Trophoblast cell (in vitro differentiated cells and primary cell): Measurements from ENCODE around the gene LRRC45.

Experiments used
- DNase-seq, 2 donors: peaks; one replicate each; pipeline ENCODE4 v3.0.0-alpha.2; 2016
- H2AFZ ChIP-seq: 2 replicates; pipeline ENCODE4 v1.6.1; 2013; ENCODE audit warnings: low read length, moderate library complexity, mild to moderate bottlenecking; ENCODE audit not compliant: insufficient read depth, poor library complexity
- H2AK5ac ChIP-seq: 2 replicates; pipeline ENCODE4 v1.6.1; 2013; ENCODE audit warnings: mild to moderate bottlenecking, low read length
- H2BK120ac ChIP-seq: 2 replicates; pipeline ENCODE4 v1.6.1; 2013; ENCODE audit warnings: low read length, mild to moderate bottlenecking, moderate library complexity; ENCODE audit not compliant: insufficient read depth, poor library complexity
- H2BK12ac ChIP-seq: 2 replicates; pipeline ENCODE4 v1.6.1; 2013; ENCODE audit warnings: mild to moderate bottlenecking, low read length, moderate library complexity
- H2BK5ac ChIP-seq: 2 replicates; pipeline ENCODE4 v1.6.1; 2013; ENCODE audit warnings: low read length, low read depth, moderate library complexity, mild to moderate bottlenecking; ENCODE audit not compliant: poor library complexity
- H3K14ac ChIP-seq: 2 replicates; pipeline ENCODE4 v1.6.1; 2013; ENCODE audit warnings: mild to moderate bottlenecking, low read length
- H3K18ac ChIP-seq: 2 replicates; pipeline ENCODE4 v1.6.1; 2013; ENCODE audit warnings: mild to moderate bottlenecking, low read length
- H3K23ac ChIP-seq: 2 replicates; pipeline ENCODE4 v1.6.1; 2013; ENCODE audit warnings: low read length
- H3K27ac ChIP-seq: 2 replicates; pipeline ENCODE4 v1.5.1; 2013; ENCODE audit warnings: low read depth, mild to moderate bottlenecking, inconsistent platforms, low read length, moderate library complexity
- H3K27me3 ChIP-seq: 2 replicates; pipeline ENCODE4 v1.6.1; 2013; ENCODE audit warnings: inconsistent platforms, mild to moderate bottlenecking, low read length, moderate library complexity; ENCODE audit not compliant: insufficient read depth
- H3K36me3 ChIP-seq, 2 experiments: 1 replicate in 1 of 2; 2 replicates in 1 of 2; pipeline ENCODE4 v1.6.1; 2013; ENCODE audit warnings: low read length in 2 of 2, mild to moderate bottlenecking in 2 of 2, moderate library complexity in 1 of 2; ENCODE audit not compliant: insufficient read depth in 2 of 2, control insufficient read depth in 1 of 2
- H3K4ac ChIP-seq: 2 replicates; pipeline ENCODE4 v1.6.1; 2013; ENCODE audit warnings: low read depth, mild to moderate bottlenecking, low read length, moderate library complexity
- H3K4me1 ChIP-seq, 2 experiments: 1 replicate in 1 of 2; 2 replicates in 1 of 2; pipeline ENCODE4 v1.6.1; 2013; ENCODE audit warnings: low read length in 2 of 2, mild to moderate bottlenecking in 2 of 2, moderate library complexity in 1 of 2; ENCODE audit not compliant: insufficient read depth in 2 of 2, control insufficient read depth in 1 of 2
- H3K4me2 ChIP-seq: 2 replicates; pipeline ENCODE4 v1.6.1; 2013; ENCODE audit warnings: inconsistent platforms, mild to moderate bottlenecking, low read length, moderate library complexity
- H3K4me3 ChIP-seq: 2 replicates; pipeline ENCODE4 v1.5.1; 2013; ENCODE audit warnings: mild to moderate bottlenecking, low read depth, low read length, inconsistent platforms
- H3K79me1 ChIP-seq: one replicate; pipeline ENCODE4 v1.6.1; 2013; ENCODE audit warnings: low read length
- H3K79me2 ChIP-seq: 2 replicates; pipeline ENCODE4 v1.6.1; 2013; ENCODE audit warnings: low read length, mild to moderate bottlenecking; ENCODE audit not compliant: control insufficient read depth, insufficient read depth, poor library complexity
- H3K9ac ChIP-seq: 2 replicates; pipeline ENCODE4 v1.6.1; 2013; ENCODE audit warnings: mild to moderate bottlenecking, low read length
- H3K9me3 ChIP-seq: 2 replicates; pipeline ENCODE4 v1.6.1; 2013; ENCODE audit warnings: low read depth, mild to moderate bottlenecking, control low read depth, inconsistent platforms, low read length; ENCODE audit not compliant: insufficient read depth
- H4K12ac ChIP-seq: 2 replicates; pipeline ENCODE4 v1.6.1; 2013; ENCODE audit warnings: low read depth, mild to moderate bottlenecking, low read length, moderate library complexity
- H4K8ac ChIP-seq: 2 replicates; pipeline ENCODE4 v1.6.1; 2013; ENCODE audit warnings: low read depth, mild to moderate bottlenecking, low read length, moderate library complexity
- H4K91ac ChIP-seq: one replicate; pipeline ENCODE4 v1.6.1; 2013; ENCODE audit warnings: low read depth, mild to moderate bottlenecking, low read length, moderate library complexity
- WGBS: extraction: QIAGEN DNeasy Blood & Tissue Kit; methylation state at CpG from one replicate; pipeline ENCODE4 v1.1.7; 2013; ENCODE audit warnings: missing lambda C conversion rate; ENCODE audit not compliant: insufficient read length, insufficient coverage; ENCODE audit errors: extremely low coverage; 5-methylcytosine and 5-hydroxymethylcytosine counted together

The LRRC45 gene

DNA sequence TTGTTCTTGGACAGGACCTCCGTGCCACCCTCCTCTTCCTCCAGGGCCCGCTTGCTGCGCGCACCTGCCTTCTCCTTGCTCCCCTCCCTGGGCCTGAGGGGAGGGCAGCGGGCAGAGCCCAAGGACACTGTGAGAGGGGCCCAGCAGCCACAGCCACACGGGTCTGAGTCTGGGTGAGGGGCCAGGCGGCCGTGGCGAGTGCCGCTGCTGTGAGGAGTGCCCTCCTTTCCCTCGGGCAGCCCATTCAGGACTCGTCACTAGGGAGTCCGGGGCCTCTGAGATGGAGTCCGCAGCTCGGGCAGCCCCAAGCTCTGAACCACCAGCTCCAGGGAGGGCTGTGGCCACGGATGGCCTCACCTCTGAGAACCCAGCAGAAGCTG lies 36.9 kb downstream of the LRRC45 start:
- H3K4me3 ChIP-seq = no peak overlapping the region
- H2BK5ac ChIP-seq = no peak overlapping the region
- H2AK5ac ChIP-seq = no peak overlapping the region
- H3K79me2 ChIP-seq = peaks cover under 1% of the 10 kb centered on the region
- H2BK12ac ChIP-seq = no peak overlapping the region
- H2AFZ ChIP-seq = no peak overlapping the region
- H3K36me3 ChIP-seq = peaks cover 83 to 88% of the 10 kb centered on the region in 2 experiments
- no peak overlapping the region for H3K4me2 ChIP-seq
- no peak for DNase-seq
- no peak overlapping the region for H3K27ac ChIP-seq
- H3K4me1 ChIP-seq = peaks cover 6% of the 10 kb centered on the region in 2 experiments
- H4K8ac ChIP-seq = no peak overlapping the region
- H3K18ac ChIP-seq = no peak overlapping the region
- no peak overlapping the region for H3K14ac ChIP-seq
- no peak overlapping the region for H3K4ac ChIP-seq
- H3K79me1 ChIP-seq = no peaks in the 10 kb centered on the region
- no CpG with 5 or more reads among the region's 16 CpGs for WGBS
- H4K12ac ChIP-seq = no peak overlapping the region
- no peak overlapping the region for H3K23ac ChIP-seq
- H3K9ac ChIP-seq = no peak overlapping the region
- no peaks in the 10 kb centered on the region for H3K27me3 ChIP-seq
- H2BK120ac ChIP-seq = no peak overlapping the region
- H4K91ac ChIP-seq = no peak overlapping the region
- peaks cover 2% of the 10 kb centered on the region for H3K9me3 ChIP-seq

DNA sequence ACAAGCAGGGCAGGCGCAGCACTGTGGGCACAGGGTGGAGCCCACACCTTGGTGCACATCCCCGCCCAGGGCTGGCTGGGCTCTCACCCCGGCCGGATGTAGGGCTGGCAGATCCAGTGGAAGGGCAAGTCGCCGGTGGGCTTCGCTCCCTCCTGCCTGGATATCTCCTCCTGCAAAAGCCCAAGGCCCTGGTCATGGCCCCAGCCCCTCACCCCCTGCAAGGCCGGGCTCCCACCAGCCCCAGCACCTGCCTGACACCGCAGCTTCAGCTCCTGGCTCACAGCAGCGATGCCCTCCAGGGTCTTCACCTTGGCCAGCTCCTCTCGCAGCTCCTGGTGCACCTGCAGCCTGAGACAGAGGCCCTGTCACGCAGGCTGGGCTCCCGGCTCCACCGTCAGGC lies 37.5 kb downstream of the LRRC45 start:
- peaks cover 4% of the 10 kb centered on the region for H3K79me1 ChIP-seq
- no peak overlapping the region for H3K18ac ChIP-seq
- no peak overlapping the region for H4K8ac ChIP-seq
- no peak overlapping the region for H3K4ac ChIP-seq
- no peak for DNase-seq
- peaks cover 78 to 82% of the 10 kb centered on the region in 2 experiments for H3K36me3 ChIP-seq
- H2AFZ ChIP-seq = no peak overlapping the region
- peaks cover 2% of the 10 kb centered on the region for H3K9me3 ChIP-seq
- no peak overlapping the region for H3K14ac ChIP-seq
- H3K4me2 ChIP-seq = no peak overlapping the region
- no peak overlapping the region for H2BK12ac ChIP-seq
- H3K23ac ChIP-seq = no peak overlapping the region
- no peak overlapping the region for H3K4me3 ChIP-seq
- H2BK5ac ChIP-seq = no peak overlapping the region
- H3K27ac ChIP-seq = no peak overlapping the region
- peaks cover 6 to 7% of the 10 kb centered on the region in 2 experiments for H3K4me1 ChIP-seq
- H3K79me2 ChIP-seq = peaks cover 5% of the 10 kb centered on the region
- H2BK120ac ChIP-seq = no peak overlapping the region
- H2AK5ac ChIP-seq = no peak overlapping the region
- H3K27me3 ChIP-seq = no peaks in the 10 kb centered on the region
- no CpG with 5 or more reads among the region's 14 CpGs for WGBS
- no peak overlapping the region for H4K12ac ChIP-seq
- H3K9ac ChIP-seq = no peak overlapping the region
- no peak overlapping the region for H4K91ac ChIP-seq

DNA sequence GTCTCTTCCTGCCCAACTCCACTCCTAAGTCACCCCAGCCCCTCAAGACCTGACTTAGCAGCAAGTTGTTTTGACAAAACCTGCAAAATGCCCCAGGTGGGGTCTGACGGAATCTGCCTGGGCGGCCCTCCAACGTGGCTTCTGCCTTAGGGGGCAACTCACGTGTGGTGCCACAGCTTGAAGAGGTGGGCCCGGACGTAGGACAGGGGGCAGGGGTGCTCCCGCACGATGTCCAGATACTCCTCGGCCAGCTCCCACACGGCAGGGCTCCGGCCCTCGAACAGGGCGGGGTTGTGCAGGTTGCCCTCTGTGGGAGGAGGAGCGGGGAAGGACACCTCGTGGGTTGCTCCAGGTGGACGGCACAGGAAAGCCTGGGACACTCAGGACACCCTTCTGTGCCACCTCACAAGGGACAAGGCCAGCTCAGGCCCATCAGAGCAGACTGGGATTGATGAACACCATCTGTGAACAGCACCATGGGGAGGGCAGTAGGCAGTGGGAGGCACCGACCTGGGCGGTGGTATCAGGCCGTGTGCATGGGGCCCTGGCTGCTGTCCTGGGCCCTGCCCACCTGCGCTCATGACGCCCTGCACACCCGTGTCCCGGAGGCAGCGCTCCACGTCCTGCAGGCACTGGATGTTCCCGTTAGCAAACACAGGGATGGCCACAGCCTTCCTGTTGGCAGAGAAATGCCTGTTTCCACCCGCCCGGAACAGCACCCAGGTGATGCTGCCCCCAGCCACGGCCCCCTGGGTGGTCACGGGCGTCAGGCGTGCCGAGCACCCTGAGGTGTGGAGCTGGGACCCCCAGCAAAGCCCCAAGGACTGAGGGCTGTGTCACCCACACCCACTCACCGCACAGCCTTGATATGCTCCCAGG lies 38.2 kb downstream of the LRRC45 start:
- Histone ChIP-seq H3K79me2 (peaks cover 10% of the 10 kb centered on the region), H2AK5ac (no peak overlapping the region), H3K18ac (no peak overlapping the region), H2AFZ (no peak overlapping the region), H2BK120ac (no peak overlapping the region), H2BK12ac (no peak overlapping the region), H4K12ac (no peak overlapping the region), H3K27ac (no peak overlapping the region), H4K8ac (no peak overlapping the region), H3K9ac (no peak overlapping the region), H3K79me1 (peaks cover 9% of the 10 kb centered on the region), H3K9me3 (no peaks in the 10 kb centered on the region), H3K4me2 (no peak overlapping the region), H3K4me3 (no peak overlapping the region), H3K36me3 (peaks cover 72 to 75% of the 10 kb centered on the region in 2 experiments), H3K4ac (no peak overlapping the region), H3K23ac (no peak overlapping the region), H4K91ac (no peak overlapping the region), H2BK5ac (no peak overlapping the region), H3K27me3 (no peaks in the 10 kb centered on the region), H3K4me1 (peaks cover 11 to 12% of the 10 kb centered on the region in 2 experiments), H3K14ac (no peak overlapping the region)
- WGBS = no CpG with 5 or more reads among the region's 34 CpGs
- no peak for DNase-seq

DNA sequence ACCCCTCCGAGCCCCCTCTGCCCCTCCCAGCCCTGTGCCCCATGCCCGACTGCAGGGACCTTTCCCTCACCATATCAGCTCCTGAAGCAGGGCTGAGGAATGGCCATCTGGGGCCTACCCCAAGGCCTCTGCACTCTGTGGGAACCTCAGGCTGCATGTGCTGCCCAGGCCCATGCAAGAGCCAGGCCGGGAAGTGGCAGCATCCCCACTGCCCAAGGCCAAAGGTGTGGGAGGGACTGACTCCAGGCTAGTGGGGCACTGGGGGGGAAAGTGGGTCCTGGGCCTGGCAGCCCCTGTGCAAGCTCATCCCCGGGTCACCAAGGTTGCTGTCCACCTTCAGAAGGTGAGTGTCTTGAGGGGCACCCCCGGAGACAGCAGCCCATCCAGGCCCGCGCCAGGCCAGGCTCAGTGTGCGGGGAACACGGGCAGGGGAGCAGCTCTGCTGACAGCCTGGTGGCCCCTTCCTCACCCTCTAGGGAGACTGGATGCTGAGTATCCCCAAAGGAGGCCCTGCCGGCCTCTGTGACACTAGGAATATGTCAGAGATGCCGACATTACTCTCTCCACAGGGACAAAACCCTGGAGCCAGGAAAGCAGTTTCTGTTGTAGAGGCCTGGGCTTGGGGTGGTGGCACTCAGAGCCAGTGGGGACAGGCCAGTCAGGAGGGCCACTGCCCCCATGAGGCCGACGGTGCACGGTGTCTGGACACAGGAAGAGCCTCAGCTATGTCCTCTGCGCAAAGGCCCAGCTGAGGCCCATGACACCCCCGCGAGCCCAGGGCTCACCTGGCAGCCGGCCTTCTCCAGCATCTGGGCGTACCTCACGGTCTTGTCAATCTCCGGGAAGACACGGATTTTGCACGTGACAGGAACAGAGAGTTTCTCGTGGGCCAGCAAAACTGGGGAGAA lies 39.2 kb downstream of the LRRC45 start:
- Histone ChIP-seq H2BK12ac (no peak overlapping the region), H3K4me3 (no peak overlapping the region), H3K36me3 (peaks cover 61 to 65% of the 10 kb centered on the region in 2 experiments), H4K12ac (no peak overlapping the region), H2AK5ac (no peak overlapping the region), H3K27me3 (no peaks in the 10 kb centered on the region), H3K27ac (no peak overlapping the region), H3K79me2 (peaks cover 10% of the 10 kb centered on the region), H4K91ac (no peak overlapping the region), H3K9ac (no peak overlapping the region), H3K14ac (no peak overlapping the region), H2BK120ac (no peak overlapping the region), H3K23ac (no peak overlapping the region), H3K18ac (no peak overlapping the region), H3K4ac (no peak overlapping the region), H2AFZ (no peak overlapping the region), H3K9me3 (no peaks in the 10 kb centered on the region), H4K8ac (no peak overlapping the region), H3K79me1 (peaks cover 9% of the 10 kb centered on the region), H3K4me1 (peaks cover 11 to 12% of the 10 kb centered on the region in 2 experiments), H2BK5ac (no peak overlapping the region), H3K4me2 (no peak overlapping the region)
- DNase-seq = no peak
- no CpG with 5 or more reads among the region's 24 CpGs for WGBS
